Measurements from ENCODE around the gene KPRP.

Gene KPRP

GRCh38 chr1:152774875-152775274, 17.1 kb downstream of the KPRP start, which contains the start of gene LCE1F:
Gene LCE1F (plus strand): TSS chr1:152775140. CDS start chr1:152776372, 1,232 bp downstream.
- no peak for DNase-seq

GRCh38 chr1:152776361-152776760, 18.5 kb downstream of the KPRP start:
- DNase-seq: no peak

- no peak for DNase-seq
Measured at GRCh38 chr1:152777510-152778137, 19.8 kb downstream of the KPRP start.

- no peak for DNase-seq
Measured at GRCh38 chr1:152783095-152783494, 25.3 kb downstream of the KPRP start.

GRCh38 chr1:152786077-152786476, 28.3 kb downstream of the KPRP start, which contains the start of gene LCE1E:
Gene LCE1E (plus strand): TSS chr1:152786257. CDS start chr1:152787300, 1,043 bp downstream.
- no peak for DNase-seq

- no peak for DNase-seq
Measured at GRCh38 chr1:152795686-152796085, 37.9 kb downstream of the KPRP start.

GRCh38 chr1:152796421-152796820, 38.6 kb downstream of the KPRP start, which contains the start of gene LCE1D:
Gene LCE1D (plus strand): TSS chr1:152796721. CDS start chr1:152797795, 1,074 bp downstream.
- no peak for DNase-seq

- DNase-seq: no peak
Measured at GRCh38 chr1:152801333-152801732, 43.5 kb downstream of the KPRP start.

- no peak for DNase-seq
Measured at GRCh38 chr1:152806576-152806975, 48.8 kb downstream of the KPRP start, which contains the start of gene LCE1C. Gene LCE1C (minus strand): TSS chr1:152806651. CDS start chr1:152805478, 1,173 bp downstream.

GRCh38 chr1:152811050-152811449, 53.2 kb downstream of the KPRP start:
- no peak for DNase-seq

Data from kidney glomerular epithelial cell (primary cell).